ENCODE results near the gene C3orf22. TPM values are rescaled to one million over a fixed set of nuclear protein-coding genes. Genes with fewer than 3 reads are reported as not detected.

C3orf22 gene
- total and polyA plus RNA-seq, 9 of the 15 experiments (the other 6 are each of a cell fraction or from before 2014, with no cell fraction given) = not detected

- H2AFZ ChIP-seq (ENCODE audit: low read depth, low read length) = no peak overlapping the region
- ChIA-PET CTCF (ENCODE audit: low intra/inter-chr PET ratio) (no interaction called here), POLR2A (no interaction called here)
- H3K36me3 ChIP-seq (ENCODE audit: control insufficient read depth, insufficient read depth, low read length) = no peaks in the 10 kb centered on the region
- FAIRE-seq = no peak
- 4% methylated on average over 9 of the region's 10 CpGs for WGBS (ENCODE audit: insufficient coverage, low coverage, missing lambda C conversion rate)
- TF ChIP-seq ZNF79 (CRISPR knock-in tag; IDR thresholded peaks at IDR 0.05; ENCODE audit: low read depth) = no peak
- no peak for TF ChIP-seq C11orf30 (IDR thresholded peaks at IDR 0.05; ENCODE audit: low read depth)
- no peak for TF ChIP-seq ZNF408 (CRISPR knock-in tag; IDR thresholded peaks at IDR 0.05; ENCODE audit: low read depth)
- no peak for TF ChIP-seq ILK (tag; IDR thresholded peaks at IDR 0.05; ENCODE audit: borderline replicate concordance, low read depth)
- no peak for TF ChIP-seq ETS1 (conservative IDR thresholded peaks at IDR 0.05; ENCODE audit: control insufficient read depth, low read depth, low read length)
- TF ChIP-seq ZNF184 (CRISPR knock-in tag; IDR thresholded peaks at IDR 0.05) = no peak
- no peak for TF ChIP-seq ATF1 (CRISPR knock-in tag; IDR thresholded peaks at IDR 0.05)
- no peak for TF ChIP-seq ATF1 (tag; IDR thresholded peaks at IDR 0.05)
- no peak for TF ChIP-seq CREB3 (tag; conservative IDR thresholded peaks at IDR 0.05; ENCODE audit: low read depth)
- no peak overlapping the region for H3K4me3 ChIP-seq
- in situ Hi-C loops (cut with MboI) = no loop called here
- ATAC-seq = no peak
- no peaks in the 10 kb centered on the region for H3K9me3 ChIP-seq (replicated peaks; ENCODE audit: control insufficient read depth, insufficient read depth, low read depth, low read length)
- no peak overlapping the region for H3K9ac ChIP-seq (ENCODE audit: insufficient read depth in 1 of 2, low read depth in 2 of 2, low read length in 2 of 2)
- no peak for DNase-seq (ENCODE audit: extremely low read depth in 1 of 4, low spot score in 3 of 4)
- no peak overlapping the region for H3K4me2 ChIP-seq (ENCODE audit: insufficient read depth, low read length)
- H3K9me1 ChIP-seq (ENCODE audit: control insufficient read depth, insufficient read depth, low read length) = no peaks in the 10 kb centered on the region
- H3K4me1 ChIP-seq (replicated peaks in 1 of 2; ENCODE audit: control insufficient read depth in 2 of 2, insufficient read depth in 2 of 2, low read length in 2 of 2) = no peaks in the 10 kb centered on the region
- intact Hi-C loops (cut with micrococcal nuclease) = no loop called here
- H4K20me1 ChIP-seq (replicated peaks; ENCODE audit: control insufficient read depth, insufficient read depth, low read length) = no peaks in the 10 kb centered on the region; the same call in 1 of the 2 replicates
- peaks cover 3 to 26% of the 10 kb centered on the region in 2 experiments; a peak in 3 of 5 replicates for H3K27me3 ChIP-seq (ENCODE audit: control insufficient read depth in 2 of 2, insufficient read depth in 2 of 2, low read length in 2 of 2)
- H3K27ac ChIP-seq (ENCODE audit: extremely low read depth, low read depth, low read length) = no peak overlapping the region
- H3K79me2 ChIP-seq (ENCODE audit: control insufficient read depth, insufficient read depth, low read length) = no peaks in the 10 kb centered on the region
- no TSS peak for BruUV-seq (replicated peaks)
These were observed 55.0 kb downstream of the C3orf22 start for GRCh38 chr3:126503701-126504100.

Data from K562 (cell line).